HEK293 (cell line): Measurements from ENCODE around the gene ZNF438.

ENCODE experiments used
- CTCF ChIA-PET: fragments of 350-600 bp; formaldehyde crosslinking; extraction: SDS; loops from one replicate; lab custom pipeline; 2021; ENCODE audit warnings: antibody characterized with exemption; lab: Yijun Ruan, JAX
- POLR2A ChIA-PET: fragments of 300-600 bp; formaldehyde crosslinking; extraction: SDS; loops from one replicate; lab custom pipeline; 2020; ENCODE audit warnings: antibody characterized with exemption, inconsistent platforms; lab: Yijun Ruan, JAX
- H3K27ac ChIP-seq: fragments of 200-500 bp; sonication (Bioruptor generic); 2 replicates; pipeline ENCODE4 v1.5.1; 2014; ENCODE audit warnings: low read depth, low read length, control low read depth, inconsistent platforms; ENCODE audit errors: extremely low read depth
- H3K36me3 ChIP-seq, 2 experiments: fragments of 200-500 bp in 1 of 2; sonication (Bioruptor generic) in 1 of 2; 1 replicate in 1 of 2; 2 replicates in 1 of 2; pipeline ENCODE4 v1.5.1; 2014 to 2017; ENCODE audit warnings: inconsistent platforms in 2 of 2, low read length in 2 of 2; ENCODE audit not compliant: control insufficient read depth in 2 of 2, insufficient read depth in 1 of 2
- H3K4me1 ChIP-seq: fragments of 200-500 bp; sonication (Bioruptor generic); 2 replicates; pipeline ENCODE4 v1.5.1; 2014; ENCODE audit warnings: mild to moderate bottlenecking, low read length, inconsistent platforms; ENCODE audit not compliant: control insufficient read depth, insufficient read depth
- H3K4me3 ChIP-seq: 2 replicates; pipeline ENCODE4 v1.5.1; 2011; ENCODE audit warnings: low read depth, mild to moderate bottlenecking, control low read depth, low read length, moderate library complexity
- H3K9me3 ChIP-seq: fragments of 200-500 bp; sonication (Bioruptor generic); 2 replicates; pipeline ENCODE4 v1.5.1; 2014; ENCODE audit warnings: low read depth, low read length, inconsistent platforms; ENCODE audit not compliant: control insufficient read depth, insufficient read depth
- HOXC10 ChIP-seq: sonication (generic); formaldehyde crosslinking; IDR thresholded peaks from 2 replicates; pipeline ENCODE4 v1.8.1; 2023; ENCODE audit warnings: mild to moderate bottlenecking, missing genetic modification reagents
- MEIS1 ChIP-seq: sonication (generic); formaldehyde crosslinking; IDR thresholded peaks from 2 replicates; pipeline ENCODE4 v1.8.1; 2022; ENCODE audit warnings: missing genetic modification reagents, mild to moderate bottlenecking, borderline replicate concordance
- SCRT2 ChIP-seq: fragments of 450-650 bp; formaldehyde crosslinking; IDR thresholded peaks from 2 replicates; pipeline ENCODE4 v1.5.1; 2016; ENCODE audit warnings: missing biosample characterization, missing genetic modification characterization
- ZNF121 ChIP-seq: fragments of 450-650 bp; formaldehyde crosslinking; IDR thresholded peaks from 2 replicates; pipeline ENCODE4 v1.5.1; 2016; ENCODE audit warnings: missing biosample characterization, missing genetic modification characterization
- ZNF133 ChIP-seq: fragments of 450-650 bp; formaldehyde crosslinking; IDR thresholded peaks from 2 replicates; pipeline ENCODE4 v1.5.1; 2016; ENCODE audit warnings: missing biosample characterization, missing genetic modification characterization
- ZNF155 ChIP-seq: fragments of 450-650 bp; formaldehyde crosslinking; IDR thresholded peaks from 2 replicates; pipeline ENCODE4 v1.5.1; 2016; ENCODE audit warnings: missing biosample characterization, missing genetic modification characterization
- ZNF157 ChIP-seq: fragments of 450-650 bp; formaldehyde crosslinking; IDR thresholded peaks from 2 replicates; pipeline ENCODE4 v1.5.1; 2016; ENCODE audit warnings: missing biosample characterization, missing genetic modification characterization
- ZNF16 ChIP-seq: fragments of 450-650 bp; formaldehyde crosslinking; IDR thresholded peaks from 2 replicates; pipeline ENCODE4 v1.5.1; 2016; ENCODE audit warnings: low read depth, missing biosample characterization, missing genetic modification characterization
- ZNF24 ChIP-seq: fragments of 450-650 bp; formaldehyde crosslinking; IDR thresholded peaks from 2 replicates; pipeline ENCODE4 v1.5.1; 2016; ENCODE audit warnings: missing biosample characterization, missing genetic modification characterization
- ZNF266 ChIP-seq: fragments of 450-650 bp; formaldehyde crosslinking; IDR thresholded peaks from 2 replicates; pipeline ENCODE4 v1.5.1; 2016; ENCODE audit warnings: missing biosample characterization, missing genetic modification characterization, low read depth
- ZNF350 ChIP-seq: fragments of 450-650 bp; formaldehyde crosslinking; IDR thresholded peaks from 2 replicates; pipeline ENCODE4 v1.5.0; 2017; ENCODE audit warnings: missing biosample characterization, mild to moderate bottlenecking, missing genetic modification characterization
- ZNF391 ChIP-seq: fragments of 450-650 bp; formaldehyde crosslinking; IDR thresholded peaks from 2 replicates; pipeline ENCODE4 v1.5.1; 2016; ENCODE audit warnings: low read depth, missing biosample characterization, missing genetic modification characterization, borderline replicate concordance
- ZNF416 ChIP-seq: fragments of 450-650 bp; formaldehyde crosslinking; IDR thresholded peaks from 2 replicates; pipeline ENCODE4 v1.5.1; 2016; ENCODE audit warnings: missing biosample characterization, missing genetic modification characterization
- ZNF426 ChIP-seq: fragments of 450-650 bp; formaldehyde crosslinking; IDR thresholded peaks from 2 replicates; pipeline ENCODE4 v1.5.1; 2017; ENCODE audit warnings: missing biosample characterization, missing genetic modification characterization, mild to moderate bottlenecking, inconsistent platforms, moderate library complexity
- ZNF510 ChIP-seq: fragments of 450-650 bp; formaldehyde crosslinking; IDR thresholded peaks from 2 replicates; pipeline ENCODE4 v1.5.1; 2018; ENCODE audit warnings: mild to moderate bottlenecking, missing genetic modification characterization, missing biosample characterization; ENCODE audit not compliant: insufficient replicate concordance
- ZNF548 ChIP-seq: fragments of 450-650 bp; formaldehyde crosslinking; IDR thresholded peaks from 2 replicates; pipeline ENCODE4 v1.5.1; 2016; ENCODE audit warnings: missing biosample characterization, missing genetic modification characterization
- ZNF549 ChIP-seq: fragments of 450-650 bp; IDR thresholded peaks from 2 replicates; pipeline ENCODE4 v1.5.1; 2018; ENCODE audit warnings: missing biosample characterization, missing genetic modification characterization, mild to moderate bottlenecking, inconsistent platforms, moderate library complexity
- ZNF571 ChIP-seq: fragments of 450-650 bp; formaldehyde crosslinking; IDR thresholded peaks from 2 replicates; pipeline ENCODE4 v1.5.0; 2017; ENCODE audit warnings: missing biosample characterization, missing genetic modification characterization
- ZNF585B ChIP-seq: fragments of 450-650 bp; formaldehyde crosslinking; IDR thresholded peaks from 2 replicates; pipeline ENCODE4 v1.5.1; 2016; ENCODE audit warnings: missing biosample characterization, missing genetic modification characterization
- ZNF777 ChIP-seq: fragments of 450-650 bp; formaldehyde crosslinking; IDR thresholded peaks from 2 replicates; pipeline ENCODE4 v1.5.1; 2017; ENCODE audit warnings: missing biosample characterization, missing genetic modification characterization, borderline replicate concordance
- ZNF830 ChIP-seq: fragments of 450-650 bp; IDR thresholded peaks from 2 replicates; pipeline ENCODE4 v1.5.0; 2018; ENCODE audit warnings: missing biosample characterization, missing genetic modification characterization, low read depth, mild to moderate bottlenecking, moderate library complexity
- ZSCAN16 ChIP-seq: fragments of 450-650 bp; formaldehyde crosslinking; IDR thresholded peaks from 2 replicates; pipeline ENCODE4 v1.5.1; 2016; ENCODE audit warnings: missing biosample characterization, missing genetic modification characterization
- TF ChIP-seq, protein P1 (sequence below): sonication (generic); formaldehyde crosslinking; IDR thresholded peaks from 2 replicates; pipeline ENCODE4 v1.8.1; 2022; ENCODE audit warnings: mild to moderate bottlenecking, moderate library complexity, missing genetic modification reagents
- TF ChIP-seq, protein P2 (sequence below): fragments of 450-650 bp; formaldehyde crosslinking; conservative IDR thresholded peaks from 2 replicates; pipeline ENCODE4 v1.5.1; 2016; ENCODE audit warnings: low read depth, missing biosample characterization, missing genetic modification characterization
- TF ChIP-seq, protein P3 (sequence below): fragments of 450-650 bp; formaldehyde crosslinking; IDR thresholded peaks from 2 replicates; pipeline ENCODE4; 2016; ENCODE audit warnings: missing biosample characterization, missing genetic modification characterization
- TF ChIP-seq, protein P4 (sequence below): fragments of 450-650 bp; formaldehyde crosslinking; IDR thresholded peaks from 2 replicates; pipeline ENCODE4 v1.5.1; 2016; ENCODE audit warnings: missing biosample characterization, missing genetic modification characterization

ZNF438 gene

DNA sequence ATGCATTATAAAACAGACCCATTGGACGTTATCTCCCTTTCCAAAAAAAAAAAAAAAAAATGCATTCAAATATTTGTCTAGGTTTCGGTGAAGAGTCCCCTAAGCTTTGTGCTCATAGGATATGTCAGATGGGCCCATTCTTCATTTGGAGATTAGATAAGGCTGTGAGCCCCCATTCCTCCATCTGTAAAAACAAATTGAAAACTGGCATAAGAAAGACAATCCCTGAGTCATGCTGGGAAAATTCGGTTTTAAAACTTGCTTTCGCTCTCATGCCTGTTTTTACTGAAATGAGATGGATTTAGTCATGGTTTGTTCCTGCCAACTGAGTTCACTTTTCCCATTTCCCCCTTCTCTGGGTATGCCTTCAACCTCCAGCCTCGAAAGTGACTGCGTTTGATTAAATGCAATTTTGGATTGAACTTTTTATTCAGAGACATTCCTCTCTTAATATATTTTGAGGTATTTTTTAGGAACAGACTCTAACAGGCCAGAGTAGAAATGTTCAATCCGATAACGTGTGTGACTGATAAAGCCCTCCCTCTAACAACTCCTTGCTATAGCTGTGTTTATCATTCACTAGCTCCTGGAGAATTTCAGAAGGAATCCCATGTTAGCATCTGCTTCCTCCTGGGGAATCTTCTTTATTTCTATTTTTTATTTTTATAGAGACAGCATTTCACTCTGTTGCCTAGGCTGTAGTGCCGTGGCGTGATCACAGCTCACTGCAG is 211.2 kb downstream of the ZNF438 start:
- TF ChIP-seq ZNF571 (tag by site-specific recombination) (no peak), ZNF777 (tag by site-specific recombination) (no peak), ZNF585B (no peak), ZNF830 (tag by site-specific recombination) (no peak), ZNF121 (tag by site-specific recombination) (no peak), ZNF391 (tag by site-specific recombination) (no peak), MEIS1 (CRISPR knock-in tag) (no peak), ZNF426 (tag by site-specific recombination) (no peak), ZNF510 (tag by site-specific recombination) (no peak)
- TF ChIP-seq, protein P1, sequence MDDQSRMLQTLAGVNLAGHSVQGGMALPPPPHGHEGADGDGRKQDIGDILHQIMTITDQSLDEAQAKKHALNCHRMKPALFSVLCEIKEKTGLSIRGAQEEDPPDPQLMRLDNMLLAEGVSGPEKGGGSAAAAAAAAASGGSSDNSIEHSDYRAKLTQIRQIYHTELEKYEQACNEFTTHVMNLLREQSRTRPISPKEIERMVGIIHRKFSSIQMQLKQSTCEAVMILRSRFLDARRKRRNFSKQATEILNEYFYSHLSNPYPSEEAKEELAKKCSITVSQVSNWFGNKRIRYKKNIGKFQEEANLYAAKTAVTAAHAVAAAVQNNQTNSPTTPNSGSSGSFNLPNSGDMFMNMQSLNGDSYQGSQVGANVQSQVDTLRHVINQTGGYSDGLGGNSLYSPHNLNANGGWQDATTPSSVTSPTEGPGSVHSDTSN (CRISPR knock-in tag) = no peak
- TF ChIP-seq, protein P2, sequence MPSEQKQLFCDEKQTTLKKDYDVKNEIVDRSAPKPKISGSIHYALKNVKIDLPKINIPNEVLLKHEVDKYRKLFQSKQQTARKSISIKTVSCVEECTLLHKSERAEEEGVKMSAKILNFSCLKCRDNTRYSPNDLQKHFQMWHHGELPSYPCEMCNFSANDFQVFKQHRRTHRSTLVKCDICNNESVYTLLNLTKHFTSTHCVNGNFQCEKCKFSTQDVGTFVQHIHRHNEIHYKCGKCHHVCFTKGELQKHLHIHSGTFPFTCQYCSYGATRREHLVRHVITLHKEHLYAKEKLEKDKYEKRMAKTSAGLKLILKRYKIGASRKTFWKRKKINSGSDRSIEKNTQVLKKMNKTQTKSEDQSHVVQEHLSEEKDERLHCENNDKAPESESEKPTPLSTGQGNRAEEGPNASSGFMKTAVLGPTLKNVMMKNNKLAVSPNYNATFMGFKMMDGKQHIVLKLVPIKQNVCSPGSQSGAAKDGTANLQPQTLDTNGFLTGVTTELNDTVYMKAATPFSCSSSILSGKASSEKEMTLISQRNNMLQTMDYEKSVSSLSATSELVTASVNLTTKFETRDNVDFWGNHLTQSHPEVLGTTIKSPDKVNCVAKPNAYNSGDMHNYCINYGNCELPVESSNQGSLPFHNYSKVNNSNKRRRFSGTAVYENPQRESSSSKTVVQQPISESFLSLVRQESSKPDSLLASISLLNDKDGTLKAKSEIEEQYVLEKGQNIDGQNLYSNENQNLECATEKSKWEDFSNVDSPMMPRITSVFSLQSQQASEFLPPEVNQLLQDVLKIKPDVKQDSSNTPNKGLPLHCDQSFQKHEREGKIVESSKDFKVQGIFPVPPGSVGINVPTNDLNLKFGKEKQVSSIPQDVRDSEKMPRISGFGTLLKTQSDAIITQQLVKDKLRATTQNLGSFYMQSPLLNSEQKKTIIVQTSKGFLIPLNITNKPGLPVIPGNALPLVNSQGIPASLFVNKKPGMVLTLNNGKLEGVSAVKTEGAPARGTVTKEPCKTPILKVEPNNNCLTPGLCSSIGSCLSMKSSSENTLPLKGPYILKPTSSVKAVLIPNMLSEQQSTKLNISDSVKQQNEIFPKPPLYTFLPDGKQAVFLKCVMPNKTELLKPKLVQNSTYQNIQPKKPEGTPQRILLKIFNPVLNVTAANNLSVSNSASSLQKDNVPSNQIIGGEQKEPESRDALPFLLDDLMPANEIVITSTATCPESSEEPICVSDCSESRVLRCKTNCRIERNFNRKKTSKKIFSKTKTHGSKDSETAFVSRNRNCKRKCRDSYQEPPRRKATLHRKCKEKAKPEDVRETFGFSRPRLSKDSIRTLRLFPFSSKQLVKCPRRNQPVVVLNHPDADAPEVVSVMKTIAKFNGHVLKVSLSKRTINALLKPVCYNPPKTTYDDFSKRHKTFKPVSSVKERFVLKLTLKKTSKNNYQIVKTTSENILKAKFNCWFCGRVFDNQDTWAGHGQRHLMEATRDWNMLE = no peak
- Histone ChIP-seq H3K36me3 (no peaks in the 10 kb centered on the region), H3K4me1 (no peaks in the 10 kb centered on the region), H3K27ac (no peak overlapping the region), H3K9me3 (no peaks in the 10 kb centered on the region), H3K4me3 (no peak overlapping the region)
- POLR2A ChIA-PET = interaction anchor here (0.6 kb wide), 1 partner anchor 156 kb away, joined by 3 read pairs; no protein-coding TSS in a partner anchor
- CTCF ChIA-PET = interaction anchor here (0.6 kb wide), 1 partner anchor 152 kb away, joined by 4 read pairs; no protein-coding TSS in a partner anchor

DNA sequence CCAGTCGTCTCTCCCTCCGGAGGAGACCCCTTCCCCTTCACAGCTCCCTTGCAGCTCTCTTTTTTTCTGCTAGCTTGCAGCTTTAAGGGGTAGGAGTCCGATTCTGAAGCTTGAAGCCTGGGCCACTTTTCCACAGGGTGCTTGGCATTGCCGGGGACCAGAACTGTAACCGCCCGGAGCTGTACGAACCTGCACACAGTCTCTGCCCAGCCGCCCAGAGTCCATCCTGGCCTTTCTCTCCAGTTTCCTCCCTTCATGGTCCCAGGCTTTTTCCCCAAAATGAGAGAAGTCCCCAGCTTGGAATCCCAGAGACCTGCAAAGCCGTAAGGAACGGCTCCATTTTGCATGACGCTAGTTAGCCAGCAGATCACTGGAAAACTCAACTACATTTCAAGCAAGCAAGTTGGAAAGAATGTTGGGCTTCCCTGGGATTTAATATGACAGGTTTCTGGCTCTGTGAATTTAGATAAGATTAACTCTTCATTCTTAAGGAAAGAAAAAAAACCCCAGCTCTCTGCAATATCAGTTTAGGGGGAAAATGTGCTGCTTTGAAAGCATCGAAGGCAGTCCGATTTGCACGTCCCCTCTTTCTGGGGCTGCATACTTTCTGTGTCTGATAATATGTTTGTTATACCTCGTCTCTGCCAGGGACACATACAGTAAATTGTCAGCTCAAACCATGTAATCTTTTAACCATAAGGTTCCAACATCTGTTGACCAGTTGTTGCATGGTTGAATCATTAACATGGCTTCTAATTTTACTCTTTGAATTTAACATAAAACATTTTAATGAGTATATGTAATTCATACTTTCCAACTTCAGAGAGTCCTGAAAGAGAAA is 212.1 kb downstream of the ZNF438 start:
- Histone ChIP-seq H3K27ac (no peak overlapping the region), H3K36me3 (no peaks in the 10 kb centered on the region), H3K4me1 (no peaks in the 10 kb centered on the region), H3K9me3 (no peaks in the 10 kb centered on the region), H3K4me3 (no peak overlapping the region)
- POLR2A ChIA-PET = interaction anchor here (0.5 kb wide), 1 partner anchor 1162 kb away, joined by 3 read pairs; no protein-coding TSS in a partner anchor
- CTCF ChIA-PET = interaction anchor here (0.6 kb wide), 1 partner anchor 153 kb away, joined by 4 read pairs; no protein-coding TSS in a partner anchor
- TF ChIP-seq ZNF133 (tag by site-specific recombination) (no peak), ZNF350 (no peak), ZNF157 (tag by site-specific recombination) (no peak), ZNF266 (no peak), ZNF16 (tag by site-specific recombination) (no peak), ZNF416 (tag by site-specific recombination) (no peak), ZNF24 (no peak), ZSCAN16 (tag by site-specific recombination) (no peak), HOXC10 (CRISPR knock-in tag) (no peak), ZNF155 (tag by site-specific recombination) (no peak), SCRT2 (tag by site-specific recombination) (no peak), ZNF549 (tag by site-specific recombination) (no peak), ZNF548 (tag by site-specific recombination) (no peak)
- TF ChIP-seq, protein P3, sequence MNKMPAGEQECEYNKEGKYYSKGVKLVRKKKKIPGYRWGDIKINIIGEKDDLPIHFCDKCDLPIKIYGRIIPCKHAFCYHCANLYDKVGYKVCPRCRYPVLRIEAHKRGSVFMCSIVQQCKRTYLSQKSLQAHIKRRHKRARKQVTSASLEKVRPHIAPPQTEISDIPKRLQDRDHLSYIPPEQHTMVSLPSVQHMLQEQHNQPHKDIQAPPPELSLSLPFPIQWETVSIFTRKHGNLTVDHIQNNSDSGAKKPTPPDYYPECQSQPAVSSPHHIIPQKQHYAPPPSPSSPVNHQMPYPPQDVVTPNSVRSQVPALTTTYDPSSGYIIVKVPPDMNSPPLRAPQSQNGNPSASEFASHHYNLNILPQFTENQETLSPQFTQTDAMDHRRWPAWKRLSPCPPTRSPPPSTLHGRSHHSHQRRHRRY (tag by site-specific recombination) = no peak
- TF ChIP-seq, protein P4, sequence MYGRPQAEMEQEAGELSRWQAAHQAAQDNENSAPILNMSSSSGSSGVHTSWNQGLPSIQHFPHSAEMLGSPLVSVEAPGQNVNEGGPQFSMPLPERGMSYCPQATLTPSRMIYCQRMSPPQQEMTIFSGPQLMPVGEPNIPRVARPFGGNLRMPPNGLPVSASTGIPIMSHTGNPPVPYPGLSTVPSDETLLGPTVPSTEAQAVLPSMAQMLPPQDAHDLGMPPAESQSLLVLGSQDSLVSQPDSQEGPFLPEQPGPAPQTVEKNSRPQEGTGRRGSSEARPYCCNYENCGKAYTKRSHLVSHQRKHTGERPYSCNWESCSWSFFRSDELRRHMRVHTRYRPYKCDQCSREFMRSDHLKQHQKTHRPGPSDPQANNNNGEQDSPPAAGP (tag by site-specific recombination) = no peak
